MV-4-11 (cell line): ENCODE results near the gene DCLK1.

ENCODE experiments used
- DNase-seq: peaks from one replicate; lab custom pipeline; 2025; lab: John Stamatoyannopoulos, UW

DCLK1 gene

GRCh38 chr13:35945368-35945767 is 185.8 kb downstream of the DCLK1 start:
- DNase-seq: no peak

- DNase-seq: no peak
Observed at GRCh38 chr13:35941374-35941773, 189.8 kb downstream of the DCLK1 start.

GRCh38 chr13:35940734-35941133 is 190.4 kb downstream of the DCLK1 start:
- DNase-seq: no peak

GRCh38 chr13:35936246-35936978 is 194.8 kb downstream of the DCLK1 start:
- DNase-seq: no peak

- no peak for DNase-seq
Observed at GRCh38 chr13:35930665-35931631, 200.2 kb downstream of the DCLK1 start.

- DNase-seq: no peak
Observed at GRCh38 chr13:35927567-35928021, 203.6 kb downstream of the DCLK1 start.

- no peak for DNase-seq
Observed at GRCh38 chr13:35926859-35927530, 204.2 kb downstream of the DCLK1 start.

GRCh38 chr13:35925669-35926068 is 205.5 kb downstream of the DCLK1 start:
- DNase-seq: no peak

GRCh38 chr13:35923347-35923746 is 207.8 kb downstream of the DCLK1 start:
- DNase-seq: no peak

- DNase-seq: no peak
Observed at GRCh38 chr13:35920816-35921215, 210.4 kb downstream of the DCLK1 start.

GRCh38 chr13:35917942-35918645 is 213.1 kb downstream of the DCLK1 start:
- no peak for DNase-seq

- no peak for DNase-seq
Observed at GRCh38 chr13:35917252-35917941, 213.8 kb downstream of the DCLK1 start.

- no peak for DNase-seq
Observed at GRCh38 chr13:35916146-35916545, 215.0 kb downstream of the DCLK1 start.

- no peak for DNase-seq
Observed at GRCh38 chr13:35914662-35915061, 216.5 kb downstream of the DCLK1 start.

GRCh38 chr13:35912841-35913240 is 218.3 kb downstream of the DCLK1 start:
- no peak for DNase-seq

- DNase-seq: no peak
Observed at GRCh38 chr13:35909837-35910540, 221.2 kb downstream of the DCLK1 start.

- DNase-seq: no peak
Observed at GRCh38 chr13:35909091-35909490, 222.1 kb downstream of the DCLK1 start.

GRCh38 chr13:35908226-35908625 is 223.0 kb downstream of the DCLK1 start:
- DNase-seq: no peak

- no peak for DNase-seq
Observed at GRCh38 chr13:35906636-35907035, 224.5 kb downstream of the DCLK1 start.

GRCh38 chr13:35903075-35903474 is 228.1 kb downstream of the DCLK1 start:
- DNase-seq: no peak

- no peak for DNase-seq
Observed at GRCh38 chr13:35898041-35898440, 233.1 kb downstream of the DCLK1 start.
